Measurements from ENCODE around the gene TPI1.
"Not testable (repeated sequence)": the region's sequence is repeated elsewhere in the genome, so short reads cannot be mapped to it uniquely, and the experiment has no call there.

The TPI1 gene

DNA sequence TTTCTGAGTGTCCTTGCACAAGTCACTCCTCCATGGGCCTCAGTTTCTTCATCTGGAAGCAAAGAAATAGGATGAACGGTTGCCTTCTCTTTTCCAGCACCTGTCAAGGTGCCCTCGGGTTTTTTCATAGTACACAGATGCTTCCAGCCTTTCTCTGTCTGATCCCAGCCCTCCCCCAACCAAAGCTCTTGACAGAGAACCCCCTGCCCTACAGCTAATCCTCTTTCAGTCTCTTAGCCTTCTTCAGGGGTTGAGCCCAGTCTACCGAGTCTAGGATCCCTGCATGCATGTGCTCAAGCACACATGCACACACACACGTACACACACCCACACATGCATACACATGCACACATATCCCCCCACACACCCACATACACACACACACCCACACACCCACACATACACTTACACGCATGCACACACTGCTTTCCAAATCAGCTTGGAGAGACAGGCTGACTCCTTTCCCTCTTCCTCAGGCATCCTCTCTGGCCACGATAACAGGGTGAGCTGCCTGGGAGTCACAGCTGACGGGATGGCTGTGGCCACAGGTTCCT, 20.9 kb upstream of the TPI1 start:
- in situ Hi-C loops (cut with MboI; ENCODE audit: low sequenced_read_pairs): no loop called here

DNA sequence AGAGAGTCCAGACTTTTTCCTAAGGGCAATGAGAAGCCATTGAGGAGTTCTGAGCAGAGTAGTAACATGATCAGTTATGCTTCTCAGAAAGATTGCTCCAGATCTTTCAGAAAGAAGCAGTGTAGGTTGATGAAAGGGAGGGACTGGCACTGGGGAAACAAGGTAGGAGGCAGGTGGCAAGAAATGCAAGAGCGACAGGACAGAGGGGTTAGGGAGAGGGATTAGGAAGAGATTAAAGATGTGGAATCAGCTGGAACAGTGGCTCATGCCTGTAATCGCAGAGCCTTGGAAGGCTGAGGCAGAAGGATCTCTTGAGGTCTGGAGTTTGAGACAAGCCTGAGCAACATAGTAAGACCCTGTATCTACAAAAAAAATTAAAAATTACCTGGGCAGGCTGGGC, 19.7 kb upstream of the TPI1 start:
- in situ Hi-C loops (cut with MboI; ENCODE audit: low sequenced_read_pairs): no loop called here

DNA sequence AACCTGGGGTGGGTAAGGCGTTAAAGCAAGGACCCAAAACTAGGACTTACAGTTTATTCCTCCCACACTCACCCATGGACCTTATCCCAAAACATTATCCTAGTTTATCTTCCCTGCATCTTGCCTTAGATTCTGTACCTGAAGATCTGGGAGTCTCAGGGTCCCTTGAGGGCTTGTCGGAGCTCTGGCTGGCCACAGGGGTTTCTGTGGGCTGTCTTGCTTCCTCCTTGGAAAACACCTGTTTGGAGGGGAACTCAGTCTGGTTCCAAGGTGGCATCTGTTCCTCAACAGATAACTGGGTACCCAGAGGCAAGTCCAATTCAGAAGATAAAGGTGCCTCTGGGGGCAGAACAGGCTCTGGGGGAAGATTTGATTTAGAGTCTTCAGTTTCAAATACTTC, 17.9 kb upstream of the TPI1 start:
- in situ Hi-C loops (cut with MboI; ENCODE audit: low sequenced_read_pairs): no loop called here

DNA sequence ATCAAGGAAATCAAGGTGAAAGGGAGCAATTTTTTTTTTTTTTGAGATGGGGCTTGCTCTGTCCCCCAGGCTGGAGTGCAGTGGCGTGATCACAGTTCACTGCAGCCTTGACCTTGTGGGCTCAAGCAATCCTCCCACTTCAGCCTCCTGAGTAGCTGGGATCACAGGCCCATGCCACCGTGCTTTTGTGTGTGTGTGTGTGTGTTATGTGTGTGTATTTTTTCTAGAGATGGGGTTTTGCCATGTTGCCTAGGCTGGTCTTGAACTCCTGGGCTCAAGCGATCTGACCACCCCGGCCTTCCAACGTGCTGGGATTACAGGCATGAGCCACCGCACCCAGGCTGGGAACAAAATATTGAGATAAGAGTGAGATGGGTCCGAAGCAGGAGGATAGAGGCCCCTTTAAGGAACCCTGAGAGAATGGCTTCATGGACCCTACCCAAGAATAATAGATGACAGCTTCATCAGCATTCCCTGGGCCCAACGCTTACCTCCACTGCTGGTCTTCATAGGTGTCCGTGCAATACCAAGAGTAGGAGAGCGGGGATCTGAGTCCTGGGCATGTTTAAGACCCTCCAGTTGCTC, 17.3 kb upstream of the TPI1 start:
- in situ Hi-C loops (cut with MboI; ENCODE audit: low sequenced_read_pairs): no loop called here

DNA sequence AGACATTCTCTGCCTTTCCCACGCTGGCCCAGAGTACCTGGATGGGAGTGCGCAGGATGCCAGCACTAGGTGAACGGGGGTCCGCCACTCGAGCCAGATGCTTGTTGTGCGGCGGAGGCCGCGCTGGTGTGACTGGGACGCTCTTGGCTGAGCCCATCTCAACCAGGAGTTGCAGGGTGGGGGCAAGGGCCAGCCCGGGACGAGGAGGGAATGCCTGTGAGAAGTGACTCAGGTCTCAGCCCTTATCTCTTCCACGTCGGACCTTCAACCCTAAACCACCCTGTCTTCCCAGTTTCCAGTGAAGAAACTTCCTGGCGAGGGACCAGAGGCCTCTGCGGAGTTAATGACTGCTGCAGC, 16.6 kb upstream of the TPI1 start:
- in situ Hi-C loops (cut with MboI; ENCODE audit: low sequenced_read_pairs): no loop called here

DNA sequence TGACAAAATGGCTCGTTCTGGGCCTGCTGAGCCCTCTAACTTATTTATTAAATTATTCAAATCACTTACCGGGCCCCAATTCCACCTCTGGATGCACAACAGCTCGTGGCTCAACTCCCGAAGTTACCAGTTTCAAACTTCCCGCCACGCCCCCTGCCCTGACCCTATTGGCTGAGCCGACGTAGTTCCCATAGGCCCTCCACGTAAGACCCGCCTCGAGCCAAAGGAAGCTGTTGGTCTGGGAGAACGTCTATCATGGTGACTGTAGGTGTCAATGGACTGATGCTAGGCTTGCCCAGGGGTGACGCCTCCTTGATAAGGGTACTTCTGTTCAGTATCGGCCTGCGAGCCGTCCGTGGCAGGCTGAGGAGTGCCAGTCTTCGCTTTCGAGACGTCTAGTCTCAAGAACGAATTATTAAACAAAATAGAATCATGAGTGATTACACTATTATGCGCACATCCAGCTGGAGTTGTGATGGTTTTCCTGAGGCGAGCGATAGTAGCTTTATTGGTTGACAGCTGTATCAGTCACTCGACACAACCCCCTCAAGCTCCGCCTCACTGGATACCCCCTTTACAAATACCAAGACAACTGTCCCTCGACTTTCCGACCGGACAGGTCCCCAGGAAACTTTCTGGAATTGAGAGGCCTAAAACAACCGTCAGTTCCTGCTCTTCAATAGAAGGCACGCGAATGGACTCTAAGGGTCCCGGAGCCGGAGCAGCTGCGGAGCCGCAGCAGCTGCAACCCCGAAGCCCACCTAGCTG, 16.0 kb upstream of the TPI1 start, which contains the start of gene CDCA3:
TSS of gene CDCA3 (minus strand) at position 134 of the 768 bp plus-strand sequence. CDS start 334 bp downstream, outside the sequence.
- in situ Hi-C loops (cut with MboI; ENCODE audit: low sequenced_read_pairs): no loop called here

DNA sequence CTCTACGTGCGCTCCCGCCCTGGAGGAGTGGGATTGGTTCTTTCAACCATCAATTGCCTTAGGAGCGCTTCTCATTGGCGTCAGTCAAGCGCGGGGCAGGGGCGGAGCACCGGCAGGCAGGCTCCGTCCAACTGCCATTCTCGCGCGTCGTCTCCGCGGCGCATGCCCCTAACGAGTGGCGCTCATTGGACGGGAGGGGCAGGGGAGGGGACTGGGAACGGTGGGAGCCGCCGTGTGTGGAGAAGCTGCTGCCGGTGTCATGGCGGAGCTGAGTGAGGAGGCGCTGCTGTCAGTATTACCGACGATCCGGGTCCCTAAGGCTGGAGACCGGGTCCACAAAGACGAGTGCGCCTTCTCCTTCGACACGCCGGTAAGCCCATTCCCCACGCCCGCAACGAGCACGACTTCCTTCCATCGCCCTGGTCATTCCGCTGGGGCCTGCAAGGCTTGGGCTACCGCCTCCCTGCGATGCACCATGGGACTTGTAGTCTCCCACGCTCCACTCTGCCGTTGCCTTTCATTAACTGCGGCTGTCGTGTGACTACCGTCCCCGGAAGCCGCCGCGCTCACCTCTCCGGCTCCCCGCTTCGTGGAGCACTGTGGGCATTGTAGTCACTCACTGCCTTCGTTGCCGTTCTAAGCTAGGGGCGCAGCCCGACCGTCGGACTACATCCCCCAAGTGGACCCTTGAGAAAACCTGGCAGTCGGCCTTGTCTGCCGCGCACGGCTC, 15.2 kb upstream of the TPI1 start, which contains the start of gene USP5:
TSS of gene USP5 (plus strand) at position 230 of the 730 bp plus-strand sequence. CDS start at position 260, 30 bp downstream.
- in situ Hi-C loops (cut with MboI; ENCODE audit: low sequenced_read_pairs): no loop called here

DNA sequence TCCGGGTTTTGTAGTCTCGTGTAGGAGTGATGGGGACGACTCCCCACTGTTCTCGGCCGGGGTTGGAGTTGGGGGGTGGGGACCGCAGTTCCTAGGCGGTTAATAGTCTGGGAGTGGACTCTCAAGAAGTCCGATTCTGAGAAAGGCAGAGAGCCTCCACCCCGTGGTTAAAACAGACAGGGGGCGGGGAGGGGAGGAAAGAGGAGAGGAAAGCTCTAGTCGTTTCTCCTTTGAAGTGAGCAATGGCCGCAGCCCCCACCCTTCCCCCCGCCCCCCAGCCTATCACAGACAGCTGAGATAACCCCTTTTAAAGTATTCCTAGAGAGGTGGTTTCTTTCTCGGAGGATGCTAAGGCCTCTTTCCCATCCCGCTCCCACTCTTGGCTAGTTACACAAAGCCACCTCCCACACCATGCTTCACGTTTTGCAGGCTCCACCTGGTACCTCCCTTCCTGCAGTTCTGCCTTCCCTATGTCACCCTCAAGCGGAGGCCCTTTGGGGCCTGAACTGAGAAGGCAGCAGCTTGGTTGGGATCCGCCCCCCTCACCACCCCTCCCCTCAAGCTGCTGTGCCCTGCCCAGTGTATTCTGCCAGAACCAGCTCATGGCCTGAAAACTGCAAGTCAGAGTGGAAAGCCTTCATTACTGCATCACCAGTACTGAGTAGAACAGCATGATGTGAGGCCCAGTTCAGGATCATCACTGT, 14.5 kb upstream of the TPI1 start:
- in situ Hi-C loops (cut with MboI; ENCODE audit: low sequenced_read_pairs): no loop called here

DNA sequence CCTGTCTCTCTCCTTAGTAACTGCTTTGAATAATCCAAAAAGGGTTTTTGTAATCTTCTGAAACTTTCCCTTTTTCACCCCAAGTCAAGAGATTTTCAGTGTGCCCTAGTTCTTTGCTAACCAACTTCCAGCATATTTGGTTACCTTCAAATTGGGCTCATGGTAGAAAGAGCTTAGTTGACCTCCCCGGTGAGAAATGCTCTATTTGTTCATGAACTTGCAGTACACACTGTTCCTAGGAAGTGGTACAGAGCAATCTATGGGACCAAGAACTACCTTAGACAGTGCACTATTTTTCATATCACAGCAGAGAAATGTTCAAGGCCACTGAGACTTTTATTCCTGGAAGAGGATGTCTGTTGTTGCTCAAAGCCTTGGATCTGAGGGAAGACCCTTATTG, 13.7 kb upstream of the TPI1 start:
- in situ Hi-C loops (cut with MboI; ENCODE audit: low sequenced_read_pairs): no loop called here

DNA sequence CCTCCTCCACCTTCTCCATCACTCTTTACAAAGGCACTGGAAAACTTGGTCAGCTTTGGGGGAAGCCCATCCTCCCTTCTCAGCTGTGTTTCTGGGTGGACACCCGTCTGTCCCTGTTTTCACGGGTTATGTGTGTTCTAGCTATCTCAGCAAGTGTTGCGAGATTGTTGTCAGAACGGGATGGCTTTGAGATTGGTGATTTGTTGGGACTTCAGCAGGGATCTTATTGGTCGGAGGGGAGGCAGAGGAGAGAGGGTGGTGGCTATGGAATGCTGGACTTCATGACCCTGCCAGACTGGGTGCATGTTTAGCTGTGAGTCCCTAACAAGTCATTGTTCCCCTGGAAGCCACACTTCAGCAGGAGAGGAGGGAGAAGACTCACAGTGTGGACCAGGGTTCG, 13.3 kb upstream of the TPI1 start:
- in situ Hi-C loops (cut with MboI; ENCODE audit: low sequenced_read_pairs): no loop called here

DNA sequence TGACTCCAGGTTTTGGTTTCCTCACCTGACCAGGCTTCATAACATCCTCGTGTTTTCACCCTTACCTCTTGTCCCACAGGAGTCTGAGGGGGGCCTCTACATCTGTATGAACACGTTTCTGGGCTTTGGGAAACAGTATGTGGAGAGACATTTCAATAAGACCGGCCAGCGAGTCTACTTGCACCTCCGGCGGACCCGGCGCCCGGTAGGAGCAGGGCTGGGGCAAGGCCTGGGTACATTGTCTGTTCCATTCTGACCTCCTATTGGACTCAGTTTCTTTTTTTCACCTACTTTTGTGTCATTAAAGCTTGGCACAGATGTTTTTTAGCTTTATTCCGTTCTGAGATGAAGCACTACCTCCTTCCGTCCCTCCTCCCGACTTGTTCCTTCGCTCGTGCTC, 12.0 kb upstream of the TPI1 start:
- in situ Hi-C loops (cut with MboI; ENCODE audit: low sequenced_read_pairs): no loop called here

DNA sequence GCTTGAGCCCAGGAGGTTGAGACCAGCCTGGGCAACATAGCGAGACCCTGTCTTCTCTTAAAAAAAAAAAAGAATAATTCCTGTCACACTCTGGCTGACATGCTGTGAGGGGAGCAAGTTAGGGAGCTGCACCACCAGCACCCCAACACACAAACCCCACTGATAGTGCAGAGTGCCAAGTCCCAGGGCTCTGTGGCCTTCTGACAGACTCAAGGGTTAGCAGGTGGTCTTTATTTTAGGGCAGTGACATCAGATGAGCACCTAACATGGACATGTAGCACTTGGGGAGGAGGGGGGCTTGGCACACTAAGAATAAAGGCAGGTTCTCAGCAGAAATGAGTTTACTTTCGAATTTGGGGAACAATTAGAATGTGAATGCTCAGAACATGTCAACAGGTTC, 8.5 kb upstream of the TPI1 start:
- in situ Hi-C loops (cut with MboI; ENCODE audit: low sequenced_read_pairs): no loop called here

DNA sequence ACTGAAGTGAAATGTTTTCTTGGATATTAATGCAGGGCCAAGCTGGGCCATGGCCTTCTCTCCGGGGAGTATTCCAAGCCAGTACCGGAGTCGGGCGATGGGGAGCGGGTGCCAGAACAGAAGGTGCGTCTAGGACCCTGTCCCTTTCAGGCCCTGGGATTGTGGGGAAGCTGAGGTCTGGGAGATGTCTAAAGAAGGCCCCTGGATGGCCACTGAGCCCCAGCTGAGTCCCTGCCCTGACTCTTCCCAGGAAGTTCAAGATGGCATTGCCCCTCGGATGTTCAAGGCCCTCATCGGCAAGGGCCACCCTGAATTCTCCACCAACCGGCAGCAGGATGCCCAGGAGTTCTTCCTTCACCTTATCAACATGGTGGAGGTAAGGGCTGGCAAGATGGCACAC, 7.2 kb upstream of the TPI1 start:
- in situ Hi-C loops (cut with MboI; ENCODE audit: low sequenced_read_pairs): no loop called here

DNA sequence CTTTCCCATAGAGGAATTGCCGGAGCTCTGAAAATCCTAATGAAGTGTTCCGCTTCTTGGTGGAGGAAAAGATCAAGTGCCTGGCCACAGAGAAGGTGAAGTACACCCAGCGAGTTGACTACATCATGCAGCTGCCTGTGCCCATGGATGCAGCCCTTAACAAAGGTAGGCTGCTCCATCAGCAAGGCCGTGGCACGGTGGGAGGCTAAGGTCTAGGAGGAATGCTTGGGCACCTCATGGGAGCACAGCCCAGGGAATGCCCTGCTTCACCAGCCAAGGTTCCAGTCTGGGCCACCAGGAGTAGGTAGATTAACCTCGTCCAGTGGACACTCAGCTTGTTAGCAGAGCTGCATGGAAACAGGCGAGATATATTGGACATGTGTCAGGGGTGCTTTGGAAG, 6.4 kb upstream of the TPI1 start:
- in situ Hi-C loops (cut with MboI; ENCODE audit: low sequenced_read_pairs): no loop called here

DNA sequence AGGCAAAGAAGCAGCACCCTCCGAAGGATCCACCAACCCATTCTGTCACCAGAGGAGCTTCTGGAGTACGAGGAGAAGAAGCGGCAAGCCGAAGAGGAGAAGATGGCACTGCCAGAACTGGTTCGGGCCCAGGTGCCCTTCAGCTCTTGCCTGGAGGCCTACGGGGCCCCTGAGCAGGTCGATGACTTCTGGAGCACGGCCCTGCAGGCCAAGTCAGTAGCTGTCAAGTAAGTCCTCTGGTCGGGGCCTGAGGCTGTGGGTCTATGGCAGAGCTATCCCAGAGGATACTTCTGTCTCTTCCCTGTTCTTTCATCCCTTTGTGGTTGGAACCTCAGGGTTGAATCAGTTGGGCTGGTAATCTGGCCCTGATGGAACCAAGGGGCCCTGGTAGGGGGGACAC, 5.9 kb upstream of the TPI1 start:
- in situ Hi-C loops (cut with MboI; ENCODE audit: low sequenced_read_pairs): no loop called here

DNA sequence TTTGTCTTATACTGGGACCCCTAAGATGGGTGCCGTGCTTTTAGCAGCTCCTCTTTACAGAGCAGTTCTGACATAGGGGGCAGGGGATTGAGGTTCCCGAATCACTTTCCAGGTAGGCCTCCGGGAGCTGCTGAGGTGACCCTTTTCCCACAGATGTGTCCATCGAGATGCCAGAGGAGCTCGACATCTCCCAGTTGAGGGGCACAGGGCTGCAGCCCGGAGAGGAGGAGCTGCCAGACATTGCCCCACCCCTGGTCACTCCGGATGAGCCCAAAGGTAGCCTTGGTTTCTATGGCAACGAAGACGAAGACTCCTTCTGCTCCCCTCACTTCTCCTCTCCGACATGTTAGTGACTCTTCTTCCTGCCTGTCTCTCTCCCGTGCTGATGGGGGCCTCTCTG, 4.3 kb upstream of the TPI1 start:
- in situ Hi-C loops (cut with MboI; ENCODE audit: low sequenced_read_pairs): no loop called here

DNA sequence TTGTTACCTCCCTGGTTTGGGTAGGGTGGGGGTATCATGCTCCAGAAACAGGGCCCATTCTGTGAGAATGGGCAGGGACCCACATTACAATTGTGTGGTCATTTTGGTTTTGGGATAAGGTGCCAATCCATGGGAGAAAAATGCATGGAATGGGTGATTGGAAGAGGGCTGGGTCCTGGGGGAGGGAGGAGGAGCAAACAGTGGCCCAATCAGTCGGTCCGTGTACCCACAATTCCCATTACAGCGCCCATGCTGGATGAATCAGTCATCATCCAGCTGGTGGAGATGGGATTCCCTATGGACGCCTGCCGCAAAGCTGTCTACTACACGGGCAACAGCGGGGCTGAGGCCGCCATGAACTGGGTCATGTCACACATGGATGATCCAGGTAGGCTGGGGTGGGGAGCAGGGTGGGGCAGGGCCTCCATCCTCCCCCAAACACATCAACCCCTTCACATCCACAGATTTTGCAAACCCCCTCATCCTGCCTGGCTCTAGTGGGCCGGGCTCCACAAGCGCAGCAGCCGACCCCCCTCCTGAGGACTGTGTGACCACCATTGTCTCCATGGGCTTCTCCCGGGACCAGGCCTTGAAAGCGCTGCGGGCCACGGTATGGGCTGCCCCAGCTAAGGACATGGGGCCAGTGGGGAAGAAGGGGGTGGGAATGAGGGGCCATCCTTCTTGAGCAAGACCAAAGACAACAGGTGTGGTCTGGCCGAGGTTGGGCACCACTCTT, 3.6 kb upstream of the TPI1 start:
- in situ Hi-C loops (cut with MboI; ENCODE audit: low sequenced_read_pairs): no loop called here

DNA sequence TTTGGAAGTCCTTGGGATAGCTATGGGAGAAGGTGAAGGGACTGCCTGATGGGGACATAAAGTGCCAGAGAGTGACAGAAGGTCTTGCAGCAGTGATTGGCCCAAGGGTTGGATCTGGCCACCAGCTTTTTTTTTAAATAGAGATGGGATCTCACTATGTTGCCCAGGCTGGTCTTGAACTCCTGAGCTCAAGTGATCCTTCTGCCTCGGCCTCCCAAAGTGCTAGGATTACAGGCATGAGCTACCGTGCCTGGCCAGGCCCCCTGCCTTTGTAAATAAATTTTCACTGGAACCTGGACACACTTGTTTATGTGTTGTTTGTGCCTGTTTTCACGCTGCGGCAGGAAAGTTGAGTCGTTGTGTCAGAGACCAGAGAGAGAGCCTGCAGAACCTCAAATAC, 2.0 kb upstream of the TPI1 start:
- in situ Hi-C loops (cut with MboI; ENCODE audit: low sequenced_read_pairs): not testable (repeated sequence)

DNA sequence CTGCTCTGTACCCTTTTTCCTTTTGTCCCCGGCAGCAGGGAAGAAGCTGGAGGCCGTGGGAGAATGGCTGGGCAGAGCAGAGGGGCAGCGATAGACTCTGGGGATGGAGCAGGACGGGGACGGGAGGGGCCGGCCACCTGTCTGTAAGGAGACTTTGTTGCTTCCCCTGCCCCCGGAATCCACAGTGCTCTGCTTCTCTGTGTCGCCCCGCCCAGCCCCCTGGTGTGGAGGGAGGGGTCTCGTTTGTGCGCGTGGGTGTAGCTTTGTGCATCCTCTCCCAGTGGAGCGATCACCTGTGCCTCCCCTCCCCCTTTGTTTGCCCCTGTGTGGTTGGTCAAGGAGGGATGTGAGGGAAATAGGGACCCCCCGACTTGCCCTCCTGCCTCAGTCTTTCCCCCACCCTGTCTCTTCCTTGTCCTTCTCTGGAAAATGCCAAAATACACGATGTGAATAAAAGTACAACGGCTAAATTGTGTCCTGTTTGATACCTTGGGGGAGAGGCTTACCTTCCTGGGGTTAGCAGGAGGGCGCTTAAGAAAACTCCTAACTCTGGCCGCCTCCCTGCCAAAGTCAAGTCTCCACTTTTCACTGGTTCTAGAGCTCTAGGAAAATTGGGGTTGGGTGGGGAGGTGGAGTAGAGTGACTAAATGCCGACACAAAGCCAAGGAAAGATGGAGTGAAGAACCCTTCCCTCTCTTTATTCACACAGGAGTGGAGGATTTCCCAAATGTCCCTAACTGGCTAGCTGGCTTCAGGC, 990 bp upstream of the TPI1 start:
- in situ Hi-C loops (cut with MboI; ENCODE audit: low sequenced_read_pairs): no loop called here

DNA sequence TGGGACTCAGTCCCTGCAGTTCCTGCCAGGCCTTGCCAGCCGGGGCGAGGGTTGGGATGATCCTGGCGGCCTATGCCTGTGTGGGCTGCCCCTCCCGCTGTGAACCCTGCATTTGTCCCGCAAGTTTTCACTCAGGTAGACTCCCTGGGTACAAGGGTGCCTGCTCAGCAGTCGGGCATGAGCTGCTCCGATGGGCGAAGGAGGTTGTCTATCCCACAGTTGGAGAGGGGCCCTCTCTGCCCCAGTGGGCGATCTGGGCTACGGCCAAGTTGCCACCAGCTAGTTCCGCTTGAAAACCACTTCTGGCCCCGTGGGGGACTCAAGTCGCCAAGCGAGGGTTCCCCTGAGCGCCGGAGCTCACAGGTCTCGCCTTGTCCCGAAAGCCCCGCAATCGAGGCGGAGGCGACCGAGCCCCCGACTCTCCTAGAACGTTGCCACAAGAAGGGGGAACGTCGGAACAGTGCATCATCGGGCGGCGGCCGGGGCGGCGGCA, 365 bp upstream of the TPI1 start:
- in situ Hi-C loops (cut with MboI; ENCODE audit: low sequenced_read_pairs): no loop called here
